ENCODE results near the gene CLCN7. TPM values are rescaled to one million over a fixed set of nuclear protein-coding genes. Genes with fewer than 3 reads are reported as not detected.

The CLCN7 gene
- total RNA-seq, 4 donors from 2014 or later = 46.3 to 140 (median 72.4) TPM

GRCh38 chr16:1499756-1500464, 25.1 kb upstream of the CLCN7 start:
- WGBS, 2 donors = 87 to 92% methylated on average over 28 to 36 of the region's 36 CpGs
- TF ChIP-seq POLR2A (IDR thresholded peaks at IDR 0.05) (no peak), CTCF (IDR thresholded peaks at IDR 0.05) (no peak)
- no peak overlapping the region for H3K4me3 ChIP-seq (ENCODE audit: low read depth, poor library complexity, severe bottlenecking)
- no peak for DNase-seq (ENCODE audit: low spot score in 2 of 2)
- intact Hi-C loops (cut with DNase I; ENCODE audit: low total_unique reads) = no loop called here

- WGBS, 2 donors = 91 to 93% methylated on average over 29 to 33 of the region's 35 CpGs
- no peak overlapping the region for H3K4me3 ChIP-seq (ENCODE audit: low read depth, poor library complexity, severe bottlenecking)
- no peak for DNase-seq (ENCODE audit: low spot score in 2 of 2)
- intact Hi-C loops (cut with DNase I; ENCODE audit: low total_unique reads) = no loop called here
- TF ChIP-seq POLR2A (IDR thresholded peaks at IDR 0.05) (no peak), CTCF (IDR thresholded peaks at IDR 0.05) (no peak)
Measured at GRCh38 chr16:1498899-1499676, 24.3 kb upstream of the CLCN7 start.

- TF ChIP-seq POLR2A (IDR thresholded peaks at IDR 0.05) = no peak
- TF ChIP-seq CTCF (IDR thresholded peaks at IDR 0.05) = no peak
- 81 to 96% methylated on average over 9 of the region's 21 CpGs for WGBS, 2 donors
- intact Hi-C loops (cut with DNase I; ENCODE audit: low total_unique reads) = no loop called here
- H3K4me3 ChIP-seq (ENCODE audit: low read depth, poor library complexity, severe bottlenecking) = no peak overlapping the region
- no peak for DNase-seq (ENCODE audit: low spot score in 2 of 2)
Measured at GRCh38 chr16:1497014-1497598, 22.3 kb upstream of the CLCN7 start.

- H3K4me3 ChIP-seq (ENCODE audit: low read depth, poor library complexity, severe bottlenecking) = no peak overlapping the region
- intact Hi-C loops (cut with DNase I; ENCODE audit: low total_unique reads) = no loop called here
- TF ChIP-seq POLR2A (IDR thresholded peaks at IDR 0.05) (no peak), CTCF (IDR thresholded peaks at IDR 0.05) (no peak)
- no peak for DNase-seq (ENCODE audit: low spot score in 2 of 2)
- WGBS, 2 donors = 87 to 95% methylated on average over 25 of the region's 25 CpGs
Measured at GRCh38 chr16:1496464-1496863, 21.6 kb upstream of the CLCN7 start.

GRCh38 chr16:1495889-1496262, 21.0 kb upstream of the CLCN7 start:
- DNase-seq (ENCODE audit: low spot score in 2 of 2) = no peak
- intact Hi-C loops (cut with DNase I; ENCODE audit: low total_unique reads) = no loop called here
- no peak for TF ChIP-seq CTCF (IDR thresholded peaks at IDR 0.05)
- TF ChIP-seq POLR2A (IDR thresholded peaks at IDR 0.05) = no peak
- H3K4me3 ChIP-seq (ENCODE audit: low read depth, poor library complexity, severe bottlenecking) = no peak overlapping the region
- WGBS, 2 donors = 89 to 93% methylated on average over 24 to 25 of the region's 25 CpGs
